ENCODE data around the gene EVA1C. TPM values are rescaled to one million over a fixed set of nuclear protein-coding genes. Genes with fewer than 3 reads are reported as not detected.

EVA1C gene
- total RNA-seq, 1 experiment from 2014 or later: 16.1 TPM

GRCh38 chr21:32413015-32413504, 554 bp downstream of the EVA1C start:
- H2AFZ ChIP-seq (ENCODE audit: low read length): peak overlapping the region; percentile 92
- BruUV-seq (replicated peaks): no TSS peak

GRCh38 chr21:32413697-32414578, 1.4 kb downstream of the EVA1C start:
- ChIA-PET CTCF (interaction anchor here (0.6 to 2.2 kb wide), 3 partner anchors 81 to 187 kb away, joined by 3 to 24 read pairs (median 3); no protein-coding TSS in a partner anchor), POLR2A (ENCODE audit: unreplicated experiment) (interaction anchor here (0.6 kb wide), 1 partner anchor 132 kb away, joined by 3 read pairs; no protein-coding TSS in a partner anchor)
- H3K4me1 ChIP-seq (ENCODE audit: insufficient read depth, low read length): peaks cover 28% of the 10 kb centered on the region
- peak overlapping the region; percentile 89 for H3K9ac ChIP-seq (ENCODE audit: low read length)
- no TSS peak for BruUV-seq (replicated peaks)
- ATAC-seq (peak; percentile 8), DNase-seq (peak; percentile 46)
- H3K36me3 ChIP-seq (ENCODE audit: low read depth, low read length): no peaks in the 10 kb centered on the region
- H3K9me2 ChIP-seq (replicated peaks; ENCODE audit: low read length): no peaks in the 10 kb centered on the region
- peaks cover 55% of the 10 kb centered on the region for H3K79me2 ChIP-seq (ENCODE audit: low read length)
- H3K9me3 ChIP-seq (ENCODE audit: low read length): no peaks in the 10 kb centered on the region
- H3K4me3 ChIP-seq (ENCODE audit: low read length): peak overlapping the region; percentile 90
- no peak for TF ChIP-seq EZH2 (IDR thresholded peaks at IDR 0.05; ENCODE audit: low read length, unreplicated experiment)
- no peak for TF ChIP-seq CTCF (conservative IDR thresholded peaks at IDR 0.05; ENCODE audit: low read depth, low read length)
- no peak for TF ChIP-seq EZH2phosphoT487 (IDR thresholded peaks at IDR 0.05; ENCODE audit: borderline replicate concordance, low read length)
- H3K27me3 ChIP-seq (ENCODE audit: low read length): no peaks in the 10 kb centered on the region
- intact Hi-C loops (cut with micrococcal nuclease): loop anchor here (1.0 to 10.0 kb wide), 6 partner anchors 63 to 361 kb away; partner anchors contain the start of gene PAXBP1
- peak overlapping the region; percentile 65 for H3K27ac ChIP-seq (ENCODE audit: low read length)
- no peaks in the 10 kb centered on the region for H4K20me1 ChIP-seq (ENCODE audit: low read length)
- peak overlapping the region; percentile 92 for H2AFZ ChIP-seq (ENCODE audit: low read length)
- H3K4me2 ChIP-seq (ENCODE audit: low read length): peak overlapping the region; percentile 99
- H3F3A ChIP-seq (ENCODE audit: low read length, unreplicated experiment): peaks cover 7% of the 10 kb centered on the region

More at GRCh38 chr21:32413015-32413504, 554 bp downstream of the EVA1C start:
- Histone ChIP-seq H3K9me2 (replicated peaks; ENCODE audit: low read length) (no peaks in the 10 kb centered on the region), H3K9ac (ENCODE audit: low read length) (peak overlapping the region; percentile 89), H3F3A (ENCODE audit: low read length, unreplicated experiment) (peaks cover 7% of the 10 kb centered on the region), H3K36me3 (ENCODE audit: low read depth, low read length) (no peaks in the 10 kb centered on the region), H3K27ac (ENCODE audit: low read length) (peak overlapping the region; percentile 65), H3K27me3 (ENCODE audit: low read length) (no peaks in the 10 kb centered on the region), H3K4me3 (ENCODE audit: low read length) (peak overlapping the region; percentile 90), H3K9me3 (ENCODE audit: low read length) (no peaks in the 10 kb centered on the region), H3K4me1 (ENCODE audit: insufficient read depth, low read length) (peaks cover 28% of the 10 kb centered on the region), H3K4me2 (ENCODE audit: low read length) (peak overlapping the region; percentile 99), H3K79me2 (ENCODE audit: low read length) (peaks cover 47% of the 10 kb centered on the region), H4K20me1 (ENCODE audit: low read length) (no peaks in the 10 kb centered on the region)
- ATAC-seq (peak; percentile 25), DNase-seq (peak; percentile 65)
- TF ChIP-seq EZH2 (IDR thresholded peaks at IDR 0.05; ENCODE audit: low read length, unreplicated experiment) (no peak), CTCF (conservative IDR thresholded peaks at IDR 0.05; ENCODE audit: low read depth, low read length) (peak; percentile 43; the same call in 1 of the 2 replicates)
- ChIA-PET POLR2A (ENCODE audit: unreplicated experiment) (interaction anchor here (0.6 kb wide), 1 partner anchor 133 kb away, joined by 3 read pairs; no protein-coding TSS in a partner anchor), CTCF (interaction anchor here (2.2 kb wide), 1 partner anchor 188 kb away, joined by 24 read pairs; no protein-coding TSS in a partner anchor)
- intact Hi-C loops (cut with micrococcal nuclease): loop anchor here (5.0 to 10.0 kb wide), 2 partner anchors 64 to 362 kb away; partner anchors contain the start of gene PAXBP1
